Activated CD4-positive, alpha-beta memory T cell treated with anti-CD3 and anti-CD28 coated beads for 36 hours (primary cell): Measurements from ENCODE around the gene TCF19. TPM values are rescaled to one million over a fixed set of nuclear protein-coding genes. Genes with fewer than 3 reads are reported as not detected.

Experiments used
- CTCF ChIA-PET: fragments of 350-600 bp; sonication (Branson Sonifier 250); formaldehyde crosslinking; loops from one replicate; lab custom pipeline; 2021; ENCODE audit warnings: antibody characterized with exemption, inconsistent platforms; lab: Charles Lee
- POLR2A ChIA-PET: fragments of 350-600 bp; sonication (Branson Sonifier 250); formaldehyde crosslinking; loops from one replicate; lab custom pipeline; 2021; ENCODE audit warnings: antibody characterized with exemption; lab: Charles Lee
- DNase-seq: peaks from one replicate; pipeline ENCODE4 v3.0.0-alpha.2; 2020
- H3K27ac Mint-ChIP-seq: one replicate; pipeline ENCODE4 v1.8.0; 2021; ENCODE audit warnings: mixed read lengths
- H3K27me3 Mint-ChIP-seq: one replicate; pipeline ENCODE4 v1.8.0; 2021; ENCODE audit warnings: mixed read lengths
- H3K36me3 Mint-ChIP-seq: one replicate; pipeline ENCODE4 v1.8.0; 2021; ENCODE audit warnings: mixed read lengths
- H3K4me1 Mint-ChIP-seq: one replicate; pipeline ENCODE4 v1.8.0; 2021; ENCODE audit warnings: low read depth, mixed read lengths
- H3K4me3 Mint-ChIP-seq: one replicate; pipeline ENCODE4 v1.8.0; 2021; ENCODE audit warnings: mild to moderate bottlenecking, mixed read lengths
- H3K9me3 Mint-ChIP-seq: one replicate; pipeline ENCODE4 v1.8.0; 2021; ENCODE audit warnings: mixed read lengths
- intact Hi-C: fragments of 100-400 bp; cut with micrococcal nuclease; formaldehyde crosslinking; loops from one replicate; pipeline ENCODE4 v1.15.1; 2023
- total RNA-seq, 2 experiments: library from RNA; stranded (reverse); gene quantifications; one replicate each; pipeline ENCODE4 v1.2.3, GENCODE V29; 2021

TCF19 gene
- total RNA-seq, 2 experiments from 2014 or later = 93.0 to 93.1 TPM

DNA sequence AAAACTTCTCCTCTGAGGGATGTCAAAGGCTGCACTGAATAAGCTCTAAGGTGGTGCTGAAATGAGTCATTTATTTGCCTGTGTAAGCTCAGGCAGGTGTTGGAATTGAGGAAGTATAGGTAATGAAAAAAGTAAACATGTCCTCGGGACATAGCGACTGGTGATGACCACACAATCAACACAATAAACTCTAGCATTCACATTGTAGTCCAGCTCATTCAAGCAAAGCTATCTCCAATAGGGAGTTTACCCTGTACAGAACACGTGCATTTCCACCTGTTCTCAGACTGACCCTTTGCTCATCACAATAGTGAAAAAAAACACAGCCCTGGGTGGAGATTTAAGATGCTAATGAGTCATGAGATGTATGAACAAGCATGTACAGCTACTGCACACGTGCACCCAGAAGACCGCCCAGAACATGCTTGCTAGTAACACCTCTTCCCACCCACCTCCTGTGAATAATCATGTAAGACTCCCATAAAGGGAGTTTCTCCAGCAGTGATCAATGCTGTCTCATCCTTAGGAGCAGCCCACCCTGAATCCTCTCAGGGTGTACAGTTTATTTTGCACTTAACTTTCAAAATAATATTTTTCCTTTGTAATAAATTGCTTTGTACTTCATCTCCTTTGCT is 45.1 kb downstream of the TCF19 start:
- peak overlapping the region; percentile 94 for H3K27ac Mint-ChIP-seq
- H3K36me3 Mint-ChIP-seq = peaks cover 22% of the 10 kb centered on the region
- ChIA-PET POLR2A (interaction anchor here (0.7 to 1.5 kb wide), 4 partner anchors 66 to 150 kb away, joined by 3 to 6 read pairs (median 5); no protein-coding TSS in a partner anchor), CTCF (interaction anchor here (0.5 to 2.2 kb wide), 6 partner anchors 66 to 196 kb away, joined by 3 to 18 read pairs (median 4); partner anchors contain the start of gene HLA-B)
- intact Hi-C loops = loop anchor here (1.0 to 10.0 kb wide), 3 partner anchors 154 to 291 kb away; partner anchors contain the start of genes HLA-B and MICB
- H3K4me1 Mint-ChIP-seq = peaks cover 57% of the 10 kb centered on the region
- peak overlapping the region; percentile 78 for H3K4me3 Mint-ChIP-seq
- DNase-seq = peak; percentile 76
- no peaks in the 10 kb centered on the region for H3K27me3 Mint-ChIP-seq
- peaks cover 5% of the 10 kb centered on the region for H3K9me3 Mint-ChIP-seq

DNA sequence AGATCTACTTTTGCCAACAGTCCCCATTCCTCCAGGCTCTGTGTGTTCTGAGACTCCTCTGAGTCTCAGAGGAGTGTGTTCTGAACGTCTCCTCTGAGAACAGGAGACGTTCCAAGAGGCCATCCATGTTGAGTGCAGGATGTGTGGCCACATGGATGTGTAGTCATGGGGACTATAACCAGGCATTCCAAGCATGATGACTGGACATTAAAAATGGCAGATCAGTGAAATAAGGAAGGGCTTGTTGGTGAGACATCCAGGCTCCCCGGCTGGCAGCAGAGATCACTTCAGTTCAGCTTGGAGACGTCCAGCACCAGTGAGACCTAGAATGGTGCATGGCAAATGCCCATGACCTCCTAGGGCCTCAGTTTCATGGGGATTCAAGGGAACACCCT is 46.4 kb downstream of the TCF19 start:
- Mint-ChIP-seq H3K9me3 (peaks cover 5% of the 10 kb centered on the region), H3K27me3 (no peaks in the 10 kb centered on the region), H3K4me3 (peak overlapping the region; percentile 78), H3K4me1 (peaks cover 48% of the 10 kb centered on the region), H3K27ac (peak overlapping the region; percentile 94), H3K36me3 (peaks cover 14% of the 10 kb centered on the region)
- CTCF ChIA-PET = interaction anchor here (4.4 kb wide), 1 partner anchor 162 kb away, joined by 17 read pairs; no protein-coding TSS in a partner anchor
- intact Hi-C loops = loop anchor here (1.0 to 10.0 kb wide), 2 partner anchors 68 to 290 kb away; partner anchors contain the start of genes HLA-C and MICB
- no peak for DNase-seq
- POLR2A ChIA-PET = no interaction called here

DNA sequence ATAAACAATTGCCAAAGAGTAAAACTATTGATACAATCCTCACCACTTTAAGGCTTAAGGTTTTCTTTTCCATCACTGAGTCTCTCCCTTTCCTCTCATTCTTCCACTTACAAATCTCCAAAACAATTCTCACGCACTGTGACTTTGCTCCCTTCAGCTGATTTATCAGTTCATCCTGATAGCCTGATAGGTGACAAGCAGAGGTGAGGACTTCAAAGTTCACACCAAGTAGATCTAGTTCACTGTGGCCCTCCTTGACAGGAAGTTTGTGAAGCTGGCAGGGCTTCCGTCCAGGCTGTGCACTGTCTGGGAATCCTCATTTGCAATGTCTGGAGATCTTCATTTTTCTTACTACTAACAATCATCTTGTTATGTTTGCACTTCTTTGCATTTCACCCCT is 47.2 kb downstream of the TCF19 start:
- Mint-ChIP-seq H3K4me3 (no peak overlapping the region), H3K4me1 (peaks cover 43% of the 10 kb centered on the region), H3K27ac (peak overlapping the region; percentile 72), H3K27me3 (no peaks in the 10 kb centered on the region), H3K36me3 (peaks cover 7% of the 10 kb centered on the region), H3K9me3 (peaks cover 5% of the 10 kb centered on the region)
- intact Hi-C loops = loop anchor here (10.0 kb wide), 1 partner anchor 289 kb away; the partner anchor contains the start of gene MICB
- ChIA-PET CTCF (interaction anchor here (4.4 kb wide), 1 partner anchor 161 kb away, joined by 17 read pairs; no protein-coding TSS in a partner anchor), POLR2A (no interaction called here)
- no peak for DNase-seq

DNA sequence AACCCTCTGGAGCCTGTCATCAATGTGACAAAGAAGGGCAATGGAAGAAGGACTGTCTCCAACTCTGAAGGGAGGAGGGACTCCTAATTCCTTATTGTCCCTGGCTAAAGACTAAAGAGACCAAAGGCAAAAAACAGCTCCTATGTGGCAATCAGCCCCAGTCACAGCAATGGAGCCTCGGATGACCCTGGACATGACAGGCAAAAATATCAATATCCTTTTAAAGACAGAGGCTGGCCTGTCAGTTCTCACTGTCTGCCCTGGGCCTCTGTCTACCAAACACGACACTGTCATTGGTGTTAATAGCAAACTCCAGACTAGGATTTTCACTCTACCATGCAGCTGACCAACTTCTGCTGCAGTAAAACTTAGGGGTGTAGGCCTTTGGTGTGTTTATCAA is 50.1 kb downstream of the TCF19 start:
- no peaks in the 10 kb centered on the region for H3K36me3 Mint-ChIP-seq
- H3K27me3 Mint-ChIP-seq = no peaks in the 10 kb centered on the region
- H3K27ac Mint-ChIP-seq = no peak overlapping the region
- CTCF ChIA-PET = interaction anchor here (1.0 to 4.4 kb wide), 2 partner anchors 75 to 158 kb away, joined by 3 to 17 read pairs; no protein-coding TSS in a partner anchor
- H3K4me1 Mint-ChIP-seq = peaks cover 20% of the 10 kb centered on the region
- intact Hi-C loops = loop anchor here (10.0 kb wide), 1 partner anchor 286 kb away; the partner anchor contains the start of gene MICB
- no peaks in the 10 kb centered on the region for H3K9me3 Mint-ChIP-seq
- DNase-seq = no peak
- H3K4me3 Mint-ChIP-seq = no peak overlapping the region
- POLR2A ChIA-PET = no interaction called here

DNA sequence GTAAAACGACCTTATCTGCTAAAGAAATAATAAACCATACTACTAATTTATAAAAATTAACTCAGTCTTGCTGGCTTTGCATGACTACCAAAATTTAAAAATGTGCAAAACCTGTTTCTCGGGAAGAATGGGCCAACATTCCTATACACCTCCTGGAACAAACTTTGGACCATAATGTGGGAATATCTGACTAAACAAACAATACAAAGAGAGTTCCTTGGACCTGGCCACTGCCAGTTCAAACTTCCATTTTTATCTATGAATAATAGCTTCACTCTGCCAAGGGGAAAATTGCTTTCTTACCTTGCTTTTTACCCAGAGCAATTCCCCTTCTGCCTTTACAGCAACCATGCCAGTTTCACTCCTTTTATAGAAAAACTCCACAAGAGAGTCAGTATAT is 50.7 kb downstream of the TCF19 start:
- DNase-seq = no peak
- H3K27ac Mint-ChIP-seq = no peak overlapping the region
- H3K4me3 Mint-ChIP-seq = no peak overlapping the region
- H3K4me1 Mint-ChIP-seq = peaks cover 16% of the 10 kb centered on the region
- H3K9me3 Mint-ChIP-seq = no peaks in the 10 kb centered on the region
- no peaks in the 10 kb centered on the region for H3K36me3 Mint-ChIP-seq
- H3K27me3 Mint-ChIP-seq = no peaks in the 10 kb centered on the region
- CTCF ChIA-PET = no interaction called here
- intact Hi-C loops = loop anchor here (10.0 kb wide), 1 partner anchor 286 kb away; the partner anchor contains the start of gene MICB
- POLR2A ChIA-PET = no interaction called here

DNA sequence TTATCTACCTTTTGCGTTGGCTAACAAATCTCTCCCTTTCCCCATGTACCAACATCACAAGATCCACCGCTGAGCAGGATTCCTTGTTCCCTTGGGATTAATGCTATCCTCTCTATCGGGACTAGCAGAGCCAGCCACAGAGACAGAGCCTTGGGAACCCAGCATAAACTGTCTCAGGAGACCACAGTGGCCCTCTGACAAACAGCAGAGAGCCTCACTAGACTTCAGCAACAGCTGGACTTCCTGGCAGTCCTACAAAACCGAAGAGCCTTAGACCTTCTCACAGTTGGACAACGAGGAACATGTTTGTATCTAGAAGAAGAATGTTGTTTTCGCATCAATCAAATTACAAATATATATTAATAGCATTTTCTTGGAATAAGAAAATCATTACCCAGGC is 51.7 kb downstream of the TCF19 start:
- H3K27me3 Mint-ChIP-seq = no peaks in the 10 kb centered on the region
- H3K4me3 Mint-ChIP-seq = no peak overlapping the region
- H3K27ac Mint-ChIP-seq = no peak overlapping the region
- DNase-seq = no peak
- intact Hi-C loops = no loop called here
- no peaks in the 10 kb centered on the region for H3K9me3 Mint-ChIP-seq
- ChIA-PET POLR2A (interaction anchor here (1.5 kb wide), 1 partner anchor 13 kb away, joined by 5 read pairs; no protein-coding TSS in a partner anchor), CTCF (interaction anchor here (0.9 kb wide), 1 partner anchor 157 kb away, joined by 4 read pairs; no protein-coding TSS in a partner anchor)
- H3K4me1 Mint-ChIP-seq = peaks cover 8% of the 10 kb centered on the region
- H3K36me3 Mint-ChIP-seq = no peaks in the 10 kb centered on the region

DNA sequence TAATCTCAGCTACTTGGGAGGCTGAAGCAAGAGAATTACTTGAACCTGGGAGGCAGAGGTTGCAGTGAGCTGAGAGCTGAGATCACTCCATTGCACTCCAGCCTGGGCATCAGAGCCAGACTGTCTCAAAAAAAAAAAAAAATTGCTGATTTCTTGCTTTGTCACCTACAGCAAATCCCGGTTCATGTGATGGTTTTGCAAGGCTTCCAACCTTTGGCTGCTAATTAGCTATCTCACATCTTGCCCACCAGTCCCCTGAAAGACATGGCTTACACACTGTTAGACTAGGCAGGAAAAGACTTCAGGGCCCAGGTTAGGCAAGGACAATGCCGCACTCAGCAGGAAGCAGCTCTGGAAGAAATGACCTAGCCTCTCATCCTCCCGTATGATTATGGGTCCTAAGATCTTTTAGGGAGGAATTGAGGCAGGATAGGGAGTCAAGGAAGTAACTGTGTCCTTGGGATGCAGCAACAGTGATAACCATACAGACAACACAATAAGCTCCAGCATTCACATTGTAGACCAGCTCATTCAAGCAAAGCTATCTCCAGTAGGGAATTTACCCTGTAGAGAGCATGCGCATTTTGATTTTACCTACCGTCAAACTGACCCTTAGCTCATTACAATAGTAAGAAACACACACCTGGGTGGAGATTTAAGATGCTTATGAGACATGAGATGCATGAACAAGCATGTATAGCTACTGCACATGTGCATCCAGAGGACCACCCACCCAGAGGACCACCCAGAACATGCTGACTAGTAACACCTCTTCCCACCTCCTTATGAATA is 52.5 kb downstream of the TCF19 start:
- ChIA-PET CTCF (interaction anchor here (0.5 kb wide), 1 partner anchor 231 kb away, joined by 5 read pairs; no protein-coding TSS in a partner anchor), POLR2A (interaction anchor here (0.6 to 1.5 kb wide), 2 partner anchors 14 to 56 kb away, joined by 5 to 6 read pairs; no protein-coding TSS in a partner anchor)
- no peaks in the 10 kb centered on the region for H3K36me3 Mint-ChIP-seq
- H3K9me3 Mint-ChIP-seq = no peaks in the 10 kb centered on the region
- no peak overlapping the region for H3K27ac Mint-ChIP-seq
- peaks cover 4% of the 10 kb centered on the region for H3K4me1 Mint-ChIP-seq
- intact Hi-C loops = no loop called here
- DNase-seq = no peak
- no peak overlapping the region for H3K4me3 Mint-ChIP-seq
- H3K27me3 Mint-ChIP-seq = no peaks in the 10 kb centered on the region

Other genes starting within 250 kb of the TCF19 start
- 10 to 100 TPM; 56.9 to 68.9 TPM for gene VARS2, start 244.4 kb upstream of the TCF19 start, total RNA-seq
- gene SFTA2, start 226.4 kb upstream of the TCF19 start, total RNA-seq = not detected
- gene MUCL3, start 217.6 kb upstream of the TCF19 start, total RNA-seq = not detected
- gene MUC21, start 174.9 kb upstream of the TCF19 start, total RNA-seq = not detected
- not detected for gene MUC22, start 148.1 kb upstream of the TCF19 start, total RNA-seq
- not detected for gene C6orf15, start 46.0 kb upstream of the TCF19 start, total RNA-seq
- not detected for gene PSORS1C1, start 43.8 kb upstream of the TCF19 start, total RNA-seq
- not detected for gene CDSN, start 38.1 kb upstream of the TCF19 start, total RNA-seq
- gene PSORS1C2, start 19.5 kb upstream of the TCF19 start, total RNA-seq = not detected
- gene CCHCR1, start 787 bp upstream of the TCF19 start, total RNA-seq = 10 to 100 TPM; 44.5 to 50.5 TPM
- gene POU5F1, start 12.1 kb downstream of the TCF19 start, total RNA-seq = under 1 TPM in 1 of 2 experiments, not detected in 1; 0.52 TPM
- gene HLA-C, start 113.5 kb downstream of the TCF19 start, total RNA-seq = 100 to 1,000 TPM; 976 to 983 TPM
- gene HLA-B, start 198.6 kb downstream of the TCF19 start, total RNA-seq = 1,000 to 10,000 TPM; 3,016 to 3,060 TPM
- 1 to 10 TPM; 7.1 to 8.6 TPM for gene MICA, start 245.0 kb downstream of the TCF19 start, total RNA-seq